ENCODE results near the gene BICRAL.
"Not testable (repeated sequence)": the region's sequence is repeated elsewhere in the genome, so short reads cannot be mapped to it uniquely, and the experiment has no call there.

The BICRAL gene

DNA sequence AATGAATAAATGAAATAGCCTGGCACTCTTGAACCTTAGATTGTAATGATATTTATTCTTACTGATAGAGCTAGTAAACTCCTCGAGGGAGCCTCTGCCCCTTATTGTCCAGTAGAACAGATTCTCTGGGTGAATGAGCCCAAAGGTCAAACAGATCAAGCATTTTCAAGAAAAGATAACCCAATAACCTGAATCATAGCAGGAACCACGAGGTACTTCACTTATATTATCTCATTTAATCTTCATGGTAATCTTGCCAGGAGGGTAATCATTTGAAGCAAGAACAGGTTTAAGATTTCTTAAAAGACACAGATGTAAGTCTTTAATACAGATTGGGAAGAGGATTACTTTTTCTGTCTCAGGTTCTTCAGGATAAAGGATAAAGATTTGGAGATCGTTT, 18.9 kb upstream of the BICRAL start:
- no peak for DNase-seq

DNA sequence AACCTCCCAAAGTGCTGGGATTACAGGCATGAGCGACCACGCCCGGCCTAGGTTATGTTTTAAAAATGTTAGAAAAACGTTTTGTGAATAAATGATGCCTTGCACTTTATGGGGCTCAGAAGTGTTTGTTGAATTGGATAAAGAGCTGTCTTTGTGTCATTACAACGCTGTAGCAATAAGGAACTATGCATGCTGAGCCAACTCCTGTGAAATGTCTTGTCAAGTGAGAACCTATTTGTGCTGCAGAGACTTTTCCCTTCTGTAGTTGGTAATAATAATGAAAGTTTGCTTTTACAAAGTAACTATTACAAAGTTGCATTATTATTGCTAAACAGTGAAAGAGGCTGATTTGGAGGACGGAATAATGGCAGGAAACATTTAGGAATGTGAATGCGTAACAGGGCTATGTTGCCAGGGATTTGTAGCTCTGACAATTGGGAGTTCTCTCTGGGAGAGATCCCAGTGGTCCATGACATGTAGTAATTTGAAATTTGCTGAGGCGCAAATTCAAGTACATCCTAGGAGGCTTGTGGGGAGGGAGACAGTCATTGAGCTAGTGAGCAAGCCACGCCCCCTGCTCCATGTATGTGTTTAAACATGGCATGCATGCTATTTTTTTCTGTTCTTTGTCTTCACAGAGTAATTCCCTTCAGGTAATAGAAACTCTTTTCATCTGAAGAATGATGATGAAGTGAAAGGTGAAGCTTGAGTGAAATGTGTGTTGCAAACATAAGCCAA, 16.8 kb upstream of the BICRAL start:
- DNase-seq, result no peak

DNA sequence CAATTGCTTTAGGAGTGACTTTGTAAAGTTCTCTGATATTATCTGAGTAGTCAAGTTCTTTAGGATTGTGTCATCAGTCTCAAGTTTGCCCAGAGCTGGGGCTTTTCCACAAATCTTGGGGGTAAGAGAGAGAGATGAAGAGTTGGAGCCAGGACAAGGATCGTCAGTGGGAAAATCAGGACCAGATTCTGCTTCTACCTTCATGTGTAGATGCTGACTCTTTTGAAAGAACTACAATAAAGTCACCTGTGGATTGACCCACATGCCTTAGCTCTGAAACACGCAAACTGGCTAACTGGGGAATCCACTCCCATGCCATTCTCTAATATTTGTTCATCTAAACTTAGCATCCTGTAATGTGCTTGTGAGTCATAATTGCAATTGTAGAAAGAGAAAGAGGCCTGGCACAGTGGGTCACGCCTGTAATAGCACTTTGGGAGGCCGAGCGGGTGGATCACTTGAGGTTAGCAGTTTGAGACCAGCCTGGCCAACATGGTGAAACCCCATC, 15.6 kb upstream of the BICRAL start:
- no peak for DNase-seq

DNA sequence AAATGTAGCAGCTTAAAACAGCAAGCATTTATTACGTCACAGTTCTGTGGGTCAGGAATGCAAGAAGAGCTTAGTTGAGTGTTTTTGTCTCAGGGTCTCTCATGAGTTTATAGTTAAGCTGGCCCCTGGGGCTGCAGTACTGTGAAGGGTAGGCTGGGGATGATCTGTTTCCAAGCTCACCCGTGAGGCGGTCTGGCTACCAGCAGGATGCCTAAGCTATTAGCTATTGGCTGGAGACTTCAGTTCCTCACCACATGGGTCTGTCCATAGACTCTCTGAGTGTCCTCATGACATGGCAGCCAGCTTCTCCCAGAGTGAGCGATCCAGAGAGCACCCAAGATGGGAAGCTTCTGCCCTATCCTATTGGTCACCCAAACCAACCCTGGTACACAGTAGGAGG, 12.8 kb upstream of the BICRAL start:
- DNase-seq, result no peak

DNA sequence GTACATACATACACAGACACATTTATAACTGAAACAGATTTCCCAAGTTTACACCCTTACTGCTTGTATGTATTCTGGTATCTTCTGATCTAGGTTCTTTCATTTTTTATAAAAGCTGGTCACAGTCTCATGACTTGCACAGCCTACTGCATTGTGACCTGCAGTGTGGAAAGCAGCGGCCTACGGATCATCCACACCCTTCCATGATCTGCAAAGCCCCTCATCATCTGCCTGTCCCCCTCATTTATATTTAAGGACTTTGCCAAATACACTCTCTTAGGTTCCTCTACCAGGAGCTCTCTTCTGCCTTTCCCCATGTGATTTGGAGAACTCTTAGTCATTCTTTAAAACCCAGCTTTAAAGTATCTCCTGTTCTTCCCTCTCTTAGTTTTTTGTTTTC, 12.0 kb upstream of the BICRAL start:
- no peak for DNase-seq

DNA sequence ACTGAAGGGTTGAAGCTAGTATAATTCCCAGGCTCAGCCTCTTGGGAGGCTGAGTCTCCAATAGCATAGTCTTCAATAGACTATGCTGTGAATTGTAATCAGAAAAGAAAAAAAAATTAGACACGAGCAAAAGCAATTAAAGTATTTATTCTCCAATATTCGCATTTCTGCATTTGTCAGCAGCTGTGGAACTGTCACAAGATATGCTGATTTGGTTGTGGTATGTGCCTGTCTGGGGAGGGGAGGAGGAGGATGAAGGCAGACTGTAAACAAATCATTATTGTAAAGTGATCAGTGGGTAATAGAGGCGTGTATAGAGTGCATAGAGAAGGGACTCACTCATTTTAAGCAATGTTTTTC, 10.1 kb upstream of the BICRAL start:
- DNase-seq, result no peak

DNA sequence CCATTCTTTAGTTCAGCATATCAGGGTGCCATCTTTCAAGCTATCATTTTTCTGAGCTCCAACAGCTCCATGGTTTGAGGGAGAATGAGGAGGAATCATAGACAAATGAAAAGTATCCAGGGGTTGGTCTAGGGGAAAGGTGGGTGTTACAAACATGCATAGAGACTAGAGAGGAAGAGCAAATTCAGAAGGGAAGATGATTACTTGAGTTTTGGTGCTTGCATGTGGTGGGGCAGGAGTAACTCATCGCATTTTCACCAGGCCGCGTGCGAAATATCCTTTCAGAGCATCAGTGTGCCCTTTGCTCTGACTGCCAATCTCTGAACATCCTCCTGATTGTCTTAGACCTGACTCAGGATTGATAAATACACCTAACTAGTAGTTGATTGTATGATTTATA, 7.7 kb upstream of the BICRAL start:
- no peak for DNase-seq

DNA sequence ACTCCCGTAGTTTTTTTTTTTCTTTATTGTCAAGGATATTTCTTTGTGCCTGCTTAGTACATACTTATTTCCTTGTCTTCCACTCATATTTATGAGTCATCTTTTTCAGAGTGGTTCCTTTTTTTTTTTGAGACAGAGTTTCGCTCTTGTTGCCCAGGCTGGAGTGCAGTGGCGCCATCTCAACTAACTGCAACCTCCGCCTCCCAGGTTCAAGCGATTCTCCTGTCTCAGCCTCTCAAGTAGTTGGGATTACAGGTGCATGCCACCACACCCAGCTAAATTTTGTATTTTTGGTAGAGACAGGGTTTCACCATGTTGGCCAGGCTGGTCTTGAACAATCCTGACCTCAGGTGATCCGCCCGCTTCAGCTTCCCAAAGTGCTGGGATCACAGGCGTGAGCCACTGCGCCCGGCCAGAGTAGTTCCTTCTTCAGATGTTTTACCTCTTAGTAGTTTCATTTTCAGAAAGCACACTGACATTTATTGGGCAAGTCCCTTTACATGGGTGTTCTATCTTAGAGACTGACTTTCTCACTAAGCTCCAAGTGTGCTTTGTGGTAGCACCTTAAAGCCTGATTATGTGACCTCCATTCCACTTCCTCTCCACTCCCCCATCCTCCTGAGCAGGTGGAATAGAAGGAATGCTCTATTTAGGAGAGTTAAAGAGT, 6.9 kb upstream of the BICRAL start:
- DNase-seq, result not testable (repeated sequence)

DNA sequence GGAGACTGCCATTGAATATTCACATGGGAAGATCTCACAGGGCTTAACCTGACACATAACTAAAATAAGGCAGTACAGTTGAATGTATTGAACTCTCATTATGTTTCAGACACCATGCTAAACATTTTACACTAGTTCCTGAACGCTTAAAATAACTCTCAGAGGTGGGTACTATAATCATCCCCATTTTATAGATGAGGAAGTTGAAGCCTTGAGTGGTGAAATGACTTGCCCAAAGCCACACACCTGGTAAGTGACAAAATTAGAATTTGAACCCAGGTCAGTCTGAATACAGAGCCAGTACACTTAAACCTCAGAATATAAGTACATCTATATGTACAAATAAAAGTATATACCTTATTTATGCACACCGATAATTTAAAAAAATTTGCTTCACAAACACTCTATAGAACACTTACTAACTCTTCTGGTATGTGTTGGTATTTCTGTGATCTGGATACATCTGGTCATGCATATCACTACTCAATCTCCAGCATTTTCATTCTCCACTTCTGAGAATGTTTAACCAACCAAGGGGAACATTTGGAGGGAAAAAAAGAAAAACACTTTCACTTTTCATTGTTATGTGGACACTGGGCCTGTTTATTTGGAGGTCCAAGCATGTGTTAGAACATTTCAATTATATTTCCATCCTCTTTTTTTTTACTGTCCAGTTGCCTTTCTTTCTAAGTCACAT, 4.6 kb upstream of the BICRAL start:
- no peak for DNase-seq

DNA sequence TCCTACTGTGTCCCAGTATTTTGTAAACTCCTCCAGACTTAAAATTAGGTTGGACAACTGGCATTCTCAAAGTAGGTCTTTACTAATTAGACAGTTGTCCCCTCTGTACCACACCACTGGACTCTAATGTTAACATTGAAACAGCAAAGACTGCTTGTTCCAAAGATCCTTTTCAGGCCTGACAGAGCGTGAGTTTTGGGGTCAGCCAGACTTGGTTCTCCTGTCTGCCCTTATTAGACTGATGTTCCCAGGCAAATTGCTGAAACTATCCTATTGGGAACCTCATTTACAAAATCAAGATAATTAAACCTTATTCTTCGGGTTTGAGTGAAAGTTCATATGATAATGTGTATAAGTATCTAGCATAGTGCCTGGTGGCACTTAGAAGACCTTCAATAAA, 3.7 kb upstream of the BICRAL start:
- DNase-seq, result no peak

DNA sequence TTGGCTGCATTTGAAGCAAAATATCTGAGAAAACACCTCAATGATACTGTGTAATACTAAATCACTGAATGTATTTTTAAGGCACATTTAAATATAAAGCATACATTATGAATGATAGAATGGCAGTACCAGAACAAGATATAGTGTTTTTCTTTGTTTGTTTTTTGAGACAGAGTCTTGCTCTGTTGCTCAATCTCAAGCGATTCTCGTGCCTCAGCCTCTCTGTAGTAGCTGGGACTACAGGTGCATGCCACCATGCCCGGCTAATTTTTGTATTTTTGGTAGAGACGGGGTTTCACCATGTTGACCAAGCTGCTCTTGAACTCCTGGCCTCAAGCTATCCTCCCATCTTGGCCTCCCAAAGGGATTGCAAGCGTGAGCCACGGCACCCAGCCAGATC, 2.3 kb upstream of the BICRAL start:
- no peak for DNase-seq

DNA sequence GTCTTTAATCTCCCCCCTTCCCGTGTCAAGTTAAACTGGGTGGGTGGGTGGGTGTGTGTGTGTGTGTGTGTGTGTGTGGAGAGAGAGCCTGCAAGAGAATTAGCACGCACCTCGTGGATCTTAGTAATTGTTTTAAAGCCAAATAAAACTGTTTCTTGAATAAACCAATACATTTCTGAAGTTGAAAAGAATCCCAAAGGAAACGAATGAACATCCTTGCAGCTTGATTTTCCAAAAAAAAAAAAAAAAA, 381 bp upstream of the BICRAL start:
- DNase-seq, result no peak

DNA sequence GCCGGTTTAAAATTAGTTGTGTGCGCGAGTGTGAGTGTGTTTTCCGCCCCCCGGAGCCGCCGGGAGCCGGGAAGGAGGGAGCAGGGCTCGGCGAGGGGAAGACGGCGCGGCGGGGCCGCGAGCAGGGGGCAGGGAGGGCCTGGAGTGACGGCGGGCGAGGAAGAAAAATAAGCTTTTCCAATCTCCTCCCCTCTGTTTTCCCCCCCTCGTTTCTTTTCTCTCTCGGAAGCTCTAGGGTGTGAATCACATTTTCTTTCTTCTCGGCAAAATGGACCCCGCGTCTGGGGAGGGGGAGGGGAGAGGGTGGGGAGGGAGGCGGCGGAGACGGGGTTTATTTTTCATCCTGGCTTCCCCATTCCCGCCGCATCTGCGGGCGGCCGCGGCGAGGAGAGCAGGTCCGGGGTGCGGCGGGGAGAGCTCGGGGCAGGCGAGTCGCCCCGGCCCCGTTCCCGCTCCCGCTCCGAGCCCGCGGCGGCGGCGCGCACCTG, 881 bp downstream of the BICRAL start:
- DNase-seq, result peak; percentile 32

DNA sequence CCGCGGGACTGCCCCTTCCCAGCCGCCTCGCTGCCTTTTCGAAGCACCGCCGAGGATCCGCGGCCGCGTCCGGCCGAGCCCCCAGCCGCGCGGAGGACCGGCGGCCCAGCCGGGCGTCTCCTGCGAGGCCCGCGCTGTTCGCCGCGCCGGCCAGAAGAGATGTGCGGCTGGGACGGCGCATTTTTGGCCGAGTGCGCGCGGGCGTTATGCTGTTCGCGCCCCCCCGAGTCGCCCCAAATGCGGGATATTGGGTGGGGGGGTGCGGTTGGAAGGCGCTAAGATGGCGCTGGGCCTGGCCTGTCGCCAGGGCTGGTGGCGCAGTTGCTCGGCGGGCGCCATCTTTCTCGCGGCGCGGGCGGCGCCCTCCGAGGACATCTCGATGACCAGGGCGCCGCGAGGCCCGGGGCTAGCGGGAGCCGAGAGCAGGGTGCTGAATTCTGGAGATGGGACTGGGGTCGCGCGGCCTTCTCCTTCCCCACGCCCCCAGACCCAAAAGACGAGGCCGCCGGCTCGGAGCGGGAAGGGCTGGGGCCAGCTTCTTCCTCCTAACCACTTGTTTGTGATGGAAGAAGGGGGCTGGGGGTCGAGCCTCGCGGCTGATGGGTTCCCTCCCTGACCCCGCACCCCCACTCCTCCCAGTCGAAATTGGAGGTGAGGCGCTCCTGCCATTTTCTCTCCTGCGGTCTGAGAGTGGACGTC, 1.5 kb downstream of the BICRAL start:
- DNase-seq, result no peak

DNA sequence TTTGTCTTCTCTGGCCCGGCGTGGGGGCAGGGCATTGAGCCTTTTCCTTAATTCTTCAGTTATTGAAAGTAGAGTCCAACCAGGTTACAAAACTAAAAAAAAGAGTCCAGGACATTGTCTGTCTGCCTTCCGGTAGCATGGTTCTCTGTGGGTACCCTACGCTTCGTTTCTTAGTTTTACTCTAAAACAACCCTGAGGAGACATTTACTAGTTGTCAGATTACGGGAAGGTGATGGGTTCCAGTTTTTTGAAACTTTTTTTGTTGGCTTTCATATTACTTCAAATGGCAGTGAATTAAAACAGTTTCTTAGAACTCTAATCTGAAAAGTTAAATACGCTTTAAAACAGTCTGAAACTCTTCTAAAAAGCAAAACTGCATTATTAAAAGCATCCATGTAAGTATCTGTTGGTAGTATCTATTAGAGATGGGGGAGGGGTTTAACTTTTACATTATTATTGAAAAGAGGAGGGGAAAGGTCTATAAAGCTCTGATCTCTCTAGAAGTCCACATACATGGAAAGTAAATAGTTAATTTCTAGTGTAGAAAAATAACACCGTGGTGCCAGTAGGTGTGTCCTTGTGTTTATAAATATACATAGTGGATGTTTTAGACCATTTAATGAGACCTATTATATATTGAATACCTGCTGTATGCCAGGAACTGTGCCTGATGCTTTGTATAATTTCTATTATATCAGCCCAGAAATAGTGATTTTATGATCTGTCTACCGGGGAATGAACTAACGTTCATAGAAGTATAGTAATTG, 2.2 kb downstream of the BICRAL start:
- peak; percentile 32 for DNase-seq

DNA sequence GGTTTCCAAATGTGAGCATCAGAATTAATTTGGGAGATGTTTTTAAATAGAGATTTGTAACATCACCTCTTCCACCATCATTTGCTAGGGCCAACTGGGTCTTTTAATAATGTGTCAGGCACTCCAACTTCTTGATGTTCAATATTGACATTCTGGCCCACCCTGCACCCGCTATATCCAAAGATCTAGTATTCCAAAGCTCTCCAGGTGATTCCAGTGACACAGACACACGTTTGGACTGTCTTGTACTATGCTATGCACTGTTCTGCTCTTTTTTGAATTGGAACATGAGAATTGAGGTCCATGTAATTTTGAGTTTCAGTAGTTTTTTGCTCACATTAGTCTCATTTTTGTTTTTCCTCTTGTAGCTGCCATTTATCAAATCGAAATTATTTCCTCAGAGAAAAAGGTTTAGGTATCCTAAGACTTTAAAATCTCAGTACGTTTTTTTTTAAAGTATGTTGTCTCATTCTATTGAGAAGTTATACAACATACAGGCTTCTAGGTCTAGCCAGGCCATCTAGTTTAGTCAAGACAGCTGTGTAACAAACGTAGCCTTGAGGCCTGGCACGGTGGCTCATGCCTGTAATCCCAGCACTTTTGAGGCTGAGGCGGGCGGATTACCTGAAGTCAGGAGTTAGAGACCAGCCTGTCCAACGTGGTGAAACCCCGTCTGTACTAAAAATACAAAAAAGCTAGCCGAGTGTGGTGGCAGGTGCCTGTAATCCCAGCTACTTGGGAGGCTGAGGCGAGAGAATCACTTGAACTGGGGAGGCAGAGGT, 3.1 kb downstream of the BICRAL start:
- no peak for DNase-seq

DNA sequence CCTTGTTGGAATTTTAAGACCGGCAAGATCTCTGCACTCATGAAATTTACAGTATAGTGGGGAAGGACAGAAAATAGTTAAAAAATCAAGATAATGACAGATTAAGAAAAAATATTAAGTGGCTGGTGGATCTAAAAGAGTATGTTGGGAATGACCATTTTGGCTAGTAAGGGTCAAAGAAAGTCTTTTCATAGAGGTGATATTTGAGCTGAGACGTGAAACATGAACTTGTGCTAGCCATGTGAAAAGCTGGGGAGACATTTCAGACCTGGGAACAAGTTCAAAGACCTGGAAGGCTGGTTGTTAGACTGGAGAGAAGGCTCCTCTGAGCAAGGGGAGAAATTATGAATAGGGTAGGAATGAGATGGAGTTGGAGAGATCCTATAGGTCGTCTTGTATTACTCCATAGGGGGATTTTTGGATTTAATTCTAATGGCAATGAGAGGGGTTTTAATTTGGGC, 4.7 kb downstream of the BICRAL start:
- no peak for DNase-seq

DNA sequence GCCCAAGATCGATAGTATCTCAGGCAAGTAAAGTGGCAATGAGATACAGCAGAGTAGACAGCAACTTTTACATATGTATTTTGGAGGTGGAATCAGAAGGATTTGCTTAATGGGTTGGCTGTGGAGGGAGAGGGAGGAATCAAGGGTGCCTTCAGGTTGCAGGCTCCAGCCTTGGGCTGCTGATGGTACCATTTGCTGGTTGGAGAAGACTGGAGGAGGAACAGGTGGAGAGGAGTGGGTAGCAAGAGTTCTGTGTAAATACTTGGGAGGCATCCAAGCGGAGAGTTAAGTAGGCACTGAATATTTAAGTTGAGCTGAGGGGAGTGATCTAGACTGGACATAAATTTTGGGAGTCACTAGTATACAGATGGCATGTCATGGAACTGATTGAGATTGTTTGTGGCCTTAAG, 5.2 kb downstream of the BICRAL start:
- no peak for DNase-seq

DNA sequence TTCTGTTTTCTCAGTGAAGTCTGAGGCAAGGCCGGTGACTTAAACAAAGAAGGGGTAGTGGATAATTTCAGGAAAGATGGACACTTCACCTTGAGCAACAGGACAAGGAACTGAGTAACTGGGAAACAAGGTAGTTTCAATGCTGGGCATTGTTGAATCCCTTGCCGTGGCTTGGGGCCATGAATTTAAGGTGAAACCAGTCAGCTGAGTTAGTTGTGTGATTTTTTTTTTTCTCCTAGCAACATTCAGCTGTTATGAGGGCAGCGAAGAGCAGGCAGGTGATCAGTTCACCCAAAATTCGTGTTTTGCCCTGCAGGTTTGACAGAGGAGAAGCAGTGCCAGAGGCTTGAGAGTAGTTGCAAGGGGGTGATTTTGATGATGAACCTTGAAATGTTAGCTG, 6.8 kb downstream of the BICRAL start:
- DNase-seq, result no peak

DNA sequence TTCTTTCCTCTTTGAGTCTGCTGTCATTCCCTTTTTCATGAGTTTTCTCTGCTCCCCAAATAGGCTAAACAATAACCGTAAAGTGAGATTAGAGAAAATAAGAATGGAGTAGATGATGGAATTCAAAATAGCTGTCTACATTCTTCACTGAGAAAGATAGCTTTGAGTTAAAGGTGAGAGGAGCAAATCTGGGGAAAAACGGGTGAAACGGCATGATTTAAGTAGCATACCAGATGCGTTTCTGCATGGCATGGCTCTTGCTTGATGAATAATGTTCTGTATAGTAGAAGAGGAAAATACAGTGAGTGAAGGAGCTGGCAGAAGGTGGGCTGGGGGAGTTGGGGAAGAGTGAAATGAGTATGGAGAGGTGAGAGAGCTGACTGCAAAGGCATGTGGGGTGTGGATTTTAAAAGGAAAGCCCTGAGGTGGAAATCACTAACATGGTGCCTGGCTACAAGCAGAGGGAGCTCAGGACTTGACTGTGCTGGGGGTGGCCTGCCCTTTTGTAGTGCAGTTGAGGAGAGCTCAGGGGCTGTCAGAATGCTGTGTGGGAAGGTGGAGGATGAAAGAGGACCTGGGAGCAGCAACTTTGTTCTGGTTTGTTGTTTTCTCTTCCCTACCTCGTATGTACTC, 8.8 kb downstream of the BICRAL start:
- DNase-seq, result no peak

DNA sequence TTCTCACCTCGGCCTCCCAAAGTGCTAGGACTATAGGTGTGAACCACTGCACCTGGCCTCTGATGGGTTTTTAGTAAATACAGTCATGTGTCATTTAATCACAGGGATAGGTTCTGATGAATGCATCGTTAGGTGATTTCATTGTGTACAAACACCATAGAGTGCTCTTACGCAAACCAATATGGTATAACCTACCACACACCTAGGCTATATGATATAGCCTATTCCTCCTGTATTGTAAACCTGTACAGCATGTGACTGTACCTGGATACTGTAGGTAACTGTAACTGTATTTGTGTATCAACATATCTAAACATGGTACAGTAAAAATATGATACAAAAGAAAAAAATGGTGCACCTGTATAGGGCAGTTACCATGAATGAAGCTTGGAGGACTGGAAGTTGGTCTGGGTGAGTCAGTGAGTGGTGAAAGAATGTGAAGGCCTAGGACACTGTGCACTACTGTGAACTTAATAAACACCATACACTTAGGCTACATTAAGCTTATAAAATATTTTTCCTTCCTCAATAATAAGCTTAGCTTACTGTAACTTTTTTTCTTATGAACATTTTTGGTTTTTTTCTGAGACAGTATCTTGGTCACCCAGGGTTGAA, 10.0 kb downstream of the BICRAL start:
- DNase-seq, result peak; percentile 66

Data from NCI-H2081 treated with DMSO at 0.1 percent for 48 hours (cell line).